Transverse colon (tissue), 4 donors: ENCODE results near the gene RAB28.

Source experiments
- POLR2AphosphoS5 ChIP-seq, 3 donors: sonication (generic); formaldehyde crosslinking; IDR thresholded peaks; one replicate each; pipeline ENCODE4 v1.6.1; 2016; ENCODE audit warnings: antibody characterized with exemption in 3 of 3
- TF ChIP-seq, protein P1 (sequence below), 5 experiments: fragments of 200-600 bp in 3 of 5; fragments of 450-650 bp in 2 of 5; sonication (generic) in 3 of 5; IDR thresholded peaks; 1 replicate in 2 of 5; 2 replicates in 3 of 5; pipeline ENCODE4 v1.5.1; 2016 to 2017; ENCODE audit warnings: antibody characterized with exemption in 5 of 5, inconsistent platforms in 3 of 5, mild to moderate bottlenecking in 2 of 5, moderate library complexity in 1 of 5

DNA sequence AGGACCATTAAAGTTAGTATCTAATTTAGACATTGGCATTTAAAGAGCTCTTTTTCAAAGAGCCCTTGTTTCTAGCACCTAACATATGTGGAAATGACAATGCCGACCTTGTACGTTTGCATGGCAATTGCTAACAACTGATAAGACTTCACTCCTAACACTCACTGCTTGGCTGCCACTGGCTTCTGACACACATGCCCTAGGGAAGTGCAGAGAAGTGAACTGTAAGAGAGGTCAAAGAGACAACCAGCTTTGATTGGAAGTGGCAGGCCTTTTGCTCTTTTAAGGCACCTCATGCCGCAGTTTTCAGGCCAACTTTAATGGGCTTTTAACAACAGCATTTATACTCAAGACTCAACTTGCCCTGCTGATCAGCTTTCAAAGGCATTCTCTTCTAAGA is 158.4 kb downstream of the RAB28 start:
- TF ChIP-seq POLR2AphosphoS5 (IDR thresholded peaks at IDR 0.05), result no peak
- TF ChIP-seq, protein P1, sequence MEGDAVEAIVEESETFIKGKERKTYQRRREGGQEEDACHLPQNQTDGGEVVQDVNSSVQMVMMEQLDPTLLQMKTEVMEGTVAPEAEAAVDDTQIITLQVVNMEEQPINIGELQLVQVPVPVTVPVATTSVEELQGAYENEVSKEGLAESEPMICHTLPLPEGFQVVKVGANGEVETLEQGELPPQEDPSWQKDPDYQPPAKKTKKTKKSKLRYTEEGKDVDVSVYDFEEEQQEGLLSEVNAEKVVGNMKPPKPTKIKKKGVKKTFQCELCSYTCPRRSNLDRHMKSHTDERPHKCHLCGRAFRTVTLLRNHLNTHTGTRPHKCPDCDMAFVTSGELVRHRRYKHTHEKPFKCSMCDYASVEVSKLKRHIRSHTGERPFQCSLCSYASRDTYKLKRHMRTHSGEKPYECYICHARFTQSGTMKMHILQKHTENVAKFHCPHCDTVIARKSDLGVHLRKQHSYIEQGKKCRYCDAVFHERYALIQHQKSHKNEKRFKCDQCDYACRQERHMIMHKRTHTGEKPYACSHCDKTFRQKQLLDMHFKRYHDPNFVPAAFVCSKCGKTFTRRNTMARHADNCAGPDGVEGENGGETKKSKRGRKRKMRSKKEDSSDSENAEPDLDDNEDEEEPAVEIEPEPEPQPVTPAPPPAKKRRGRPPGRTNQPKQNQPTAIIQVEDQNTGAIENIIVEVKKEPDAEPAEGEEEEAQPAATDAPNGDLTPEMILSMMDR (IDR thresholded peaks at IDR 0.05), result no peak
